CD4-positive, alpha-beta T cell treated with Interleukin-4 for 1 hour (primary cell): ENCODE measurements around the gene KIAA0586.
"Not testable (repeated sequence)": the region's sequence is repeated elsewhere in the genome, so short reads cannot be mapped to it uniquely, and the experiment has no call there.

ENCODE experiments used
- DNase-seq, 2 donors: peaks; one replicate each; pipeline ENCODE4 v3.0.0-alpha.2; 2020 to 2022

Gene KIAA0586

DNA sequence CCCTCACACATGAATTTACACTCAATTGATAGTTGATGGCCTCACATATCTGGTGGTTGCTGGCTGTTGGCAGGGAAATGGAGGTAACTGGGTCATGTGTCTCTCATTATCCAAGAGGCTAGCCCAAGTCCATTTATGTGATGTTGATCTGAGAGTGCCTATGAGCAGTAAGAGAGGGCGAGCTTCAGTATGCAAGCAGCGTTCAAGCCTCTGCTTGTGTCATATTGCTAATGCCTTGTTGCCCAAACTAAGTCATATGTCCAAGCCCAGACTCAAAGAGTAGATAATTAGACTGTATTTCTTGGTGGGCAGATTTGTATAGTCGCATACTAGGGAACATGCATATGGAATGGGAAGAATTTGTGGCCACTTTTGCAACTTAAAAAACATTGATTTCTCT lies 126.4 kb downstream of the KIAA0586 start:
- DNase-seq: no peak

- DNase-seq: no peak
Observed at GRCh38 chr14:58555647-58556046, 128.1 kb downstream of the KIAA0586 start.

DNA sequence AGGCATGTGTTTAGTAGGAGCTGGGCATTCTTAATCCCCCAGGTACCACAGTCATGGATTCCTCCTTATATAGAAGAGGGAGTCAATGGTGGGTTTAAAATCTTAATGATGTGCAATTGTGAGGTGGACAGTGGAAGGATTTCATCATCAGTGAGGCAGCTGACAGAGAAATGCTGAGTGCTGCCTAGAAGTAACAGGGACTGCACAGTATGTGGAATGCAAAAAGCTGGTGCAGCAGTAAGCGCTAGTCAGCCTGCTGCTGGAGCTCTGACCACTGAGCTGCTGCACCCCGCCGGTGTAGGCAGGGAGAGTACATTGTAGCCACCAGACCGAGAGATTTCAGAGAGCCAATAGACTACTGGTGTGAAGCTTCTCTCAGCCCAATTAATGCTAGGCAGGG lies 129.7 kb downstream of the KIAA0586 start:
- DNase-seq: no peak

DNA sequence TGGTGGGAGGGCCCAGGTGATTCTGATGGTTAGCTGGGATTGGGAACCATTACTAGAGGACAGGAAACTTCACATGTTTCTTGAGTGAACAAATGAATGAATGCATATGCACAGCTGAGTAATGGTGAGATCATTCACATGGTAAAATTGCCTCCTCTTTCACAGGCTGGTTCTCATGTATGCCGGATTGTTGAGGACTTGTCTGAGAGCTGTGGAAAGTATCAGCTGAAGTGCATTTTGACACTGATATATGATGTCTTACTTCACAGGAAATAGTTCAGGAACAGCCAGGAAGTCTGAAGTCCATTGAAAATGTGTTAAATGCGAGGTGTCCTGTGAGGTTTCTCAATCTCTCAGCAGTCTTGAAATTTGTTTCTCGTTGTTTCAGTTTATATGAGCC lies 132.7 kb downstream of the KIAA0586 start:
- no peak for DNase-seq

DNA sequence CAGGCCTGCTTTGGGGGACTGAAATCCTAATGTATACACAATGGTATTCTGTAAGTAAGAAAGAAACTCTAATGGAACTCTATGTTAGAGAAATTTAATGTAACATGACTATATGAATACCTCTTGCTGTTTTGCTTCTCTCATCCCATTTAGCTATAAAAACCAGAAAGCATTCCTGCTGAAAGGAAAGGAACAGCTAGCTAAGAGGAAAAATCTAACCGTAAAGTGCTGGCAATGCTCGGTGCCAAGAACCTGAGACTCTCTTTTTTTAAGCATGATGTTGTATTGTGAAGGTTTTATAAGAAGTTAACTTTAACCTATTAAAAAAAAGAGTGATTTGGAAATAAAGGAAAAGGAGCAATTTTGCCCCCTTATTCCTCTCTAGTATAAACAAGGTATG lies 134.6 kb downstream of the KIAA0586 start:
- DNase-seq: no peak

GRCh38 chr14:58563978-58564377 lies 136.5 kb downstream of the KIAA0586 start:
- no peak for DNase-seq

GRCh38 chr14:58565832-58566231 lies 138.3 kb downstream of the KIAA0586 start:
- no peak for DNase-seq

DNA sequence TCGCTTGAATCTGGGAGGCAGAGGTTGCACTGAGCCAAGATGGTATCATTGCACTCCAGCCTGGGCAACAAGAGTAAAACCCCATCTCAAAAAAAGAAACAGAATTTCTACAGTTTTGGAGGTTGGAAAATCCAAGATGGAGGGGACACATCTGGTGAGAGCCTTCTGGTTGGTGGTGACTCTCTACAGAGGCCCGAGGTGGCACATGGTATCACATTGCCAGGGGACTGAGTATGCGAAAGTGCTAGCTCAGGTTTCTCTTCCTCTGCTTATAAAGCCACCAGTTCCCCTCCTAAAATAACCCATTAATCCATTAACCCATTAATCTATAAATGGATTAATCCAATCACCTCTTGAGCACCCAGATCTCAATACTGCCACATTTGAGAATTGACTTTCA lies 139.5 kb downstream of the KIAA0586 start:
- DNase-seq: no peak

DNA sequence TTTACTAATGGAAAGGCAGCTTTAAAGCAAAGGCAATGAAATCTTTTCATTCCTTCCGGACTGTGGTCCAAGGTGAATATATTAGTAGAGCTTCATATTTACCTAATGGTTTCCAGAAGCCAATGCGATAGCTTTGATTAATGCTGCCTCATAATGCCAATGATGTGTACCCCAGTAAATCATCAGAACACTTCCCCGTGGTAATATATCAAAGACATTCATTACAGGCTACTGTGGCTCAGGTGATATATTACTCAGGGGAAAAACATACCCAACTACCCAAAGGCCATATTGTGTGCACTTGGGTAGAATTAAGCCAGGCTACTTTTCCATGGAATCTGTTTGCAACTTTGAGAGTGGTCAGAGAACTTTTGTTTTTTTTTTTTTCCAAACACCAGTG lies 140.8 kb downstream of the KIAA0586 start:
- no peak for DNase-seq

DNA sequence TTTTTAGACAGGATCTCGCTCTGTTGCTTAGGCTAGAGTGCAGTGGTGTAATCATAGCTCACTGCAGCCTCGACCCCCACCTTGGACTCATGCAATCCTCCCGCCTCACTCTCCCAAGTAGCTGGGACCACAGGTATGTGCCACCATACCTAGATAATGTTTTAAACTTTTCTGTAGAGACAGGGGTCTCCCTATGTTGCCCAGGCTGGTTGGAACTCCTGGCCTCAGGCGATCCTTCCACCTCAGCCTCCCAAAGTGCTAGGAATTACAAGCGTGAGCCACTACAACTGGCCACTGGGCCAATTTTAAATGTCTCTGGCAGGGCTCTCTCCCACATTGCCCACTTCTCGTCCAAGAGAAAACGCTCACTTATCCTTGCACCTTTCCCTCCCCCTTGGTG lies 143.7 kb downstream of the KIAA0586 start:
- DNase-seq: no peak

DNA sequence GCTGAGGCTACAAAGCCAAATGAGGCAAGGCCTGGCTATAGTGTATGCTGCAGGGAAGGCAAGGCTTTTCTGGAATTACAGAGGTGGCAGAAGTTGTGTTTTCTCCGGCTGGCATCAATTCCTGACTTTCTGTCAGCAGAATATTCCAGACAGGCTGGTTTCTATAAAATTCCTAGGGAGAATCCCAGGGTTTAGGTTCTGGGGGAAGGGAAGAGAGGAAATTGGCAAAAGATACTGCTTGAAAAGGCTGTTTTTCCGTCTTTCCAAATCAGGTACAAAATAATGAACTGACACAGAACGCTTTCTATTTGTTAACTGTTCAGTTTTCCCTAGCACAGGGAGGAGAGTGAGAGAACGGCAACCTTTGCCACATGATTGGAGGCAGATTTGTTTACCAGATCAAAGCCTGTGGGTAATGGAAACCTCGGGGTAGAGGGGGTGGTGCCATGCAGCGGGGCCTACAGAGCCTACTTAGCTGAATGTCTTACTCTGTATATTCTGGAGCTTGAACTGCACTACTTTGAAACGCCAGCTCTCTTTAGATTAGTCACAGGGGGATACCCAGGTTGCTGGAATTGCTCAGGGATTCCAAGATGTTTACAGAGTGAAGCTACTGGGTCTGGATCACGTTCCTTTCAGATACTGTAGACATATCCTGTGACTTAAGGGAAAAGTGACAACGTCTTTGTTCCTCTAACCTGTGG lies 144.4 kb downstream of the KIAA0586 start:
- peak in 1 of 2 donors; percentile 6 for DNase-seq

GRCh38 chr14:58572473-58572853 lies 144.9 kb downstream of the KIAA0586 start:
- DNase-seq: no peak

- no peak for DNase-seq
Observed at GRCh38 chr14:58572863-58573262, 145.3 kb downstream of the KIAA0586 start.

GRCh38 chr14:58574623-58575022 lies 147.1 kb downstream of the KIAA0586 start:
- no peak for DNase-seq

GRCh38 chr14:58575956-58576355 lies 148.4 kb downstream of the KIAA0586 start:
- no peak for DNase-seq

GRCh38 chr14:58580035-58580434 lies 152.5 kb downstream of the KIAA0586 start:
- DNase-seq: not testable (repeated sequence)

DNA sequence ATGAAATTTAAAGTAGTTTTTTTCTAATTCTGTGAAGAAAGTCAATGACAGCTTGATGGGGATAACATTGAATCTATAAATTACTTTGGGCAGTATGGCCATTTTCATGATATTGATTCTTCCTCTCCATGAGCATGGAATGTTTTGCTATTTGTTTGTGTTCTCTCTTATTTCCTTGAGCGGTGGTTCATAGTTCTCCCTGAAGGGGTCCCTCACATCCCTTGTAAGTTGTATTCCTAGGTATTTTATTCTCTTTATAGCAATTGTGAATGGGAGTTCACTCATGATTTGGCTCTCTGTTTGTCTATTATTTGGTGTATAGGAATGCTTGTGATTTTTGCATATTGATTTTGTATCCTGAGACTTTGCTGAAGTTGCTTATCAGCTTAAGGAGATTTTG lies 153.9 kb downstream of the KIAA0586 start:
- not testable (repeated sequence) for DNase-seq

- no peak for DNase-seq
Observed at GRCh38 chr14:58584383-58584782, 156.9 kb downstream of the KIAA0586 start.

DNA sequence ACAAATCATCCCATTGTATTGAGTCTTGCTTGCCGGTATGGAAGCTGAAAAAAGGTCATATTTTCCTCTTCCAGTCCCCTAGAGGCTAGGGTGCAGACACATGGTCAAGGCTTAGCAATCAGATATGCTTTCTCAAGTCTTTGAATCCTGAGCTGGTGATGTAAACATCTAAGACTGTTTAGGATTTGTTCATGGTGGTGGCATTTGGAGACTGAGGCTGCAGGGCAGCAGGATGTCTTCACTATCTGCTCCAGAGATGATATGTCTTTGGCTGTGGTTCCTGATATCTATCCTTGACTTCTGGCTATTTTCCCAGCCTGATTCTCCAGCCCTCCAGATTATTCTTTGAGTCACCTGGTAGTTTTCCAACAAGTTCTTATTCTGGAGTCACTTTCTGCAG lies 159.8 kb downstream of the KIAA0586 start:
- no peak for DNase-seq

DNA sequence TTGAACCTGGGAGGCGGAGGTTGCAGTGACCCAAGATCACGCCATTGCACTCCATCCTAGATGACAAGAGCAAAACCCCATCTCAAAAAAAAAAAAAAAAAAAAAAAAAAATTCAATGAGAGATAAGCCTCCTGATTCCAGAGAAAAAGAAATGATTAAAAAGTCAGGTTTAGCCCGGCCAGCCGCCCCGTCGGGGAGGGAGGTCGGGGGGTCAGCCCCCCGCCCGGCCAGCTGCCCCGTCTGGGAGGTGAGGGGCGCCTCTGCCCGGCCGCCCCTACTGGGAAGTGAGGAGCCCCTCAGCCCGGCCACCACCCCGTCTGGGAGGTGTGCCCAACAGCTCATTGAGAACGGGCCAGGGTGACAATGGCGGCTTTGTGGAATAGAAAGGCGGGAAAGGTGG lies 160.8 kb downstream of the KIAA0586 start:
- DNase-seq: not testable (repeated sequence)

DNA sequence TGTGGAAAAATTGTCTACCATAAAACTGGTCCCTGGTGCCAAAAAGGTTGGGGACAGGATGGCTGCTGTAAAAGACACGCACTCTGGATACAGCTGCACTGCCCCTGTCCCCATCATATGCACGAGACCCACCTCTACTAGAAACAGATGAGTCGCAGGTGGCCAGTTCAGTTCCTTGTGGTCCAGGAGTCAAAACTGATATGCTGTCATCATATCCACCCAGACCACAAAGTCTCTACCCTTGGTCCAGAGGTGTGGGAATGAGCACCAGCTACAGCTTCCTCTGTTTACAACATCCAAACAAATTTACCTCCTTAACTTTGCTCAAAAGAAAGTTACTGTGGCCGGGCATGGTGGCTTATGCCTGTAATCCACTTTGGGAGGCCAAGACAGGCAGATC lies 166.5 kb downstream of the KIAA0586 start:
- no peak for DNase-seq

GRCh38 chr14:58597041-58597440 lies 169.5 kb downstream of the KIAA0586 start:
- DNase-seq: no peak

GRCh38 chr14:58598028-58598803 lies 170.7 kb downstream of the KIAA0586 start:
- DNase-seq: peak in 1 of 2 donors; percentile 19

- no peak for DNase-seq
Observed at GRCh38 chr14:58598804-58599525, 171.4 kb downstream of the KIAA0586 start.
